Cerebellar cortex (tissue), 1 donor: ENCODE measurements around the gene KRTAP10-6.
"Not testable (repeated sequence)": the region's sequence is repeated elsewhere in the genome, so short reads cannot be mapped to it uniquely, and the experiment has no call there.

Experiments
- DNase-seq: peaks from one replicate; pipeline ENCODE4 v3.0.0-alpha.2; 2015; ENCODE audit warnings: low spot score

The KRTAP10-6 gene

GRCh38 chr21:44592446-44593311 is at the start of gene KRTAP10-6:
Gene KRTAP10-6, minus strand, starts transcription at chr21:44592505. Its CDS starts 21 bp downstream, at chr21:44592484.
- DNase-seq = no peak

- DNase-seq = no peak
These were observed 48.5 kb upstream of the KRTAP10-6 start for GRCh38 chr21:44640761-44641160.

- DNase-seq = no peak
These were observed 47.0 kb upstream of the KRTAP10-6 start for GRCh38 chr21:44639331-44639655.

GRCh38 chr21:44638506-44639330 is 46.4 kb upstream of the KRTAP10-6 start:
- DNase-seq = not testable (repeated sequence)

GRCh38 chr21:44637851-44638348 is 45.6 kb upstream of the KRTAP10-6 start:
- not testable (repeated sequence) for DNase-seq

- peak; percentile 60 for DNase-seq
These were observed 44.9 kb upstream of the KRTAP10-6 start, which contains the start of gene KRTAP10-10 for GRCh38 chr21:44637018-44637850. Gene KRTAP10-10, plus strand, starts transcription at chr21:44637356. Its CDS starts 62 bp downstream, at chr21:44637418.

GRCh38 chr21:44636209-44637017 is 44.1 kb upstream of the KRTAP10-6 start:
- no peak for DNase-seq

GRCh38 chr21:44632067-44632466 is 39.8 kb upstream of the KRTAP10-6 start:
- DNase-seq = no peak

- DNase-seq = no peak
These were observed 38.1 kb upstream of the KRTAP10-6 start for GRCh38 chr21:44630440-44630839.

- DNase-seq = no peak
These were observed 36.5 kb upstream of the KRTAP10-6 start for GRCh38 chr21:44628707-44629391.

GRCh38 chr21:44627831-44628233 is 35.5 kb upstream of the KRTAP10-6 start:
- DNase-seq = not testable (repeated sequence)

- peak; percentile 5 for DNase-seq
These were observed 35.0 kb upstream of the KRTAP10-6 start for GRCh38 chr21:44627181-44627822.

- no peak for DNase-seq
These were observed 34.4 kb upstream of the KRTAP10-6 start, which contains the start of gene KRTAP10-9 for GRCh38 chr21:44626673-44627143. Gene KRTAP10-9, plus strand, starts transcription at chr21:44627093. Its CDS starts 79 bp downstream, at chr21:44627172.

- DNase-seq = no peak
These were observed 34.0 kb upstream of the KRTAP10-6 start for GRCh38 chr21:44626262-44626661.

GRCh38 chr21:44625756-44626155 is 33.5 kb upstream of the KRTAP10-6 start:
- no peak for DNase-seq

- DNase-seq = no peak
These were observed 31.3 kb upstream of the KRTAP10-6 start for GRCh38 chr21:44623575-44623974.

- no peak for DNase-seq
These were observed 27.6 kb upstream of the KRTAP10-6 start for GRCh38 chr21:44619886-44620285.

- DNase-seq = no peak
These were observed 26.6 kb upstream of the KRTAP10-6 start for GRCh38 chr21:44618909-44619308.

- no peak for DNase-seq
These were observed 26.2 kb upstream of the KRTAP10-6 start for GRCh38 chr21:44618504-44618903.
